K562 (cell line): ENCODE data around the gene ZFAND2B. TPM values are rescaled to one million over a fixed set of nuclear protein-coding genes. Genes with fewer than 3 reads are reported as not detected.

Experiments used
- DPF2 ChIP-seq: fragments of 450-650 bp; IDR thresholded peaks from 2 replicates; pipeline ENCODE4 v1.6.1; 2016
- ERF ChIP-seq: fragments of 450-650 bp; formaldehyde crosslinking; IDR thresholded peaks from 2 replicates; pipeline ENCODE4 v1.4.0; 2020; ENCODE audit warnings: mild to moderate bottlenecking, mixed read lengths
- EZH2 ChIP-seq: IDR thresholded peaks from 2 replicates; pipeline ENCODE4 v1.6.1; 2012; ENCODE audit warnings: low read depth, mild to moderate bottlenecking, inconsistent platforms, low read length, borderline replicate concordance
- GTF2E2 ChIP-seq: fragments of 200-800 bp; sonication (Bioruptor generic); IDR thresholded peaks from 2 replicates; pipeline ENCODE4 v1.6.1; 2016; ENCODE audit warnings: missing genetic modification characterization, missing compliant biosample characterization
- HCFC1 ChIP-seq: IDR thresholded peaks from 2 replicates; pipeline ENCODE4 v1.6.1; 2012; ENCODE audit warnings: low read depth, low read length, improper control_type of control experiment
- IRF2 ChIP-seq: sonication (generic); formaldehyde crosslinking; IDR thresholded peaks from 2 replicates; pipeline ENCODE4 v1.8.1; 2022; ENCODE audit warnings: mild to moderate bottlenecking, missing genetic modification reagents
- KAT8 ChIP-seq: fragments of 450-650 bp; IDR thresholded peaks from 2 replicates; pipeline ENCODE4 v1.6.1; 2016; ENCODE audit warnings: low read depth, mild to moderate bottlenecking
- MYBL2 ChIP-seq, 2 experiments: fragments of 450-650 bp in 1 of 2; sonication (generic) in 1 of 2; formaldehyde crosslinking in 1 of 2; IDR thresholded peaks; 2 replicates each; pipeline versions ENCODE4 v1.6.1 to v1.8.1; 2017 to 2022; ENCODE audit warnings: borderline replicate concordance in 1 of 2, inconsistent platforms in 1 of 2, low read depth in 1 of 2, mild to moderate bottlenecking in 1 of 2, missing genetic modification reagents in 1 of 2, moderate library complexity in 1 of 2
- MYNN ChIP-seq, 2 experiments: sonication (generic); formaldehyde crosslinking in 1 of 2; IDR thresholded peaks; 2 replicates each; pipeline versions ENCODE4 v1.5.0 to v1.6.1; 2016 to 2020; ENCODE audit warnings: antibody characterized with exemption in 1 of 2, missing genetic modification reagents in 1 of 2
- SMAD3 ChIP-seq: fragments of 450-650 bp; formaldehyde crosslinking; conservative IDR thresholded peaks from 2 replicates; pipeline ENCODE4 v1.4.0; 2020; ENCODE audit warnings: mild to moderate bottlenecking
- SPI1 ChIP-seq: IDR thresholded peaks from 2 replicates; pipeline ENCODE4 v1.6.1; 2011; ENCODE audit warnings: low read depth, low read length, control low read depth, borderline replicate concordance
- TAF9B ChIP-seq: fragments of 450-650 bp; IDR thresholded peaks from 2 replicates; pipeline ENCODE4 v1.6.1; 2018; ENCODE audit warnings: mild to moderate bottlenecking; ENCODE audit not compliant: partially characterized antibody
- TCF7L2 ChIP-seq: fragments of 150-350 bp; IDR thresholded peaks from 2 replicates; pipeline ENCODE4 v1.6.1; 2016; ENCODE audit warnings: low read depth, mild to moderate bottlenecking, low read length, moderate library complexity
- TFAM ChIP-seq: fragments of 250-450 bp; sonication (Bioruptor Pico); conservative IDR thresholded peaks from 2 replicates; pipeline ENCODE4 v1.5.0; 2021; ENCODE audit warnings: mild to moderate bottlenecking, moderate library complexity
- U2AF1 ChIP-seq: fragments of 200-400 bp; formaldehyde crosslinking; optimal IDR thresholded peaks from 2 replicates; pipeline ENCODE3; 2017; ENCODE audit warnings: mild to moderate bottlenecking, low read depth, low read length, moderate library complexity
- ZNF232 ChIP-seq: sonication (generic); formaldehyde crosslinking; IDR thresholded peaks from 2 replicates; pipeline ENCODE4 v1.8.0; 2022; ENCODE audit warnings: mild to moderate bottlenecking, missing genetic modification reagents
- ZNF384 ChIP-seq: IDR thresholded peaks from 2 replicates; pipeline ENCODE4 v1.6.1; 2012; ENCODE audit warnings: low read depth, low read length, improper control_type of control experiment
- ZNF584 ChIP-seq: fragments of 200-800 bp; sonication (Bioruptor generic); IDR thresholded peaks from 2 replicates; pipeline ENCODE4 v1.6.1; 2016; ENCODE audit warnings: low read depth, mild to moderate bottlenecking, missing genetic modification characterization, missing compliant biosample characterization
- ZNF586 ChIP-seq: fragments of 450-650 bp; formaldehyde crosslinking; conservative IDR thresholded peaks from 2 replicates; pipeline ENCODE4 v1.4.0; 2020; ENCODE audit warnings: mild to moderate bottlenecking, moderate library complexity
- polyA plus RNA-seq, 8 experiments: library from polyadenylated mRNA; depleted of rRNA in 4 of 8; stranded (reverse) in 5 of 8; unstranded in 3 of 8; fragments of >200 nt; fragmentation: Nextera tagmentation in 2 of 8; fragmentation: Illumina TruSeq in 1 of 8; extraction: Ambion mirVana in 2 of 8; extraction: Trizol in 1 of 8; gene quantifications; 2 replicates each; pipeline versions ENCODE4 v1.2.1 to v1.2.3, GENCODE V29; 2011 to 2014; ENCODE audit warnings: inconsistent platforms in 1 of 8, missing spikeins in 1 of 8
- total RNA-seq, 7 experiments: library from RNA; depleted of rRNA in 6 of 7; stranded (reverse); fragments of >200 nt in 6 of 7; fragmentation: Illumina TruSeq in 2 of 7; extraction: Trizol in 2 of 7; gene quantifications; 2 replicates each; pipeline versions ENCODE4 v1.2.1 to v1.2.3, GENCODE V29; 2011 to 2021; ENCODE audit warnings: low replicate concordance in 1 of 7
- TF ChIP-seq, protein P1 (sequence below): IDR thresholded peaks from 3 replicates; pipeline ENCODE4 v1.6.1; 2011; ENCODE audit warnings: borderline replicate concordance, mild to moderate bottlenecking, moderate library complexity; ENCODE audit not compliant: insufficient read length; ENCODE audit errors: extremely low read depth
- TF ChIP-seq, protein P2 (sequence below): fragments of 450-650 bp; formaldehyde crosslinking; IDR thresholded peaks from 2 replicates; pipeline ENCODE4 v1.4.0; 2020; ENCODE audit warnings: mild to moderate bottlenecking
- TF ChIP-seq, protein P3 (sequence below): fragments of 450-650 bp; IDR thresholded peaks from one replicate; pipeline ENCODE4 v1.6.1; 2018; ENCODE audit warnings: mild to moderate bottlenecking, moderate library complexity; ENCODE audit not compliant: partially characterized antibody

The ZFAND2B gene
- total and polyA plus RNA-seq, 9 of the 15 experiments (the other 6 are each of a cell fraction or from before 2014, with no cell fraction given), result 9.9 to 33.3 (median 26.1) TPM

DNA sequence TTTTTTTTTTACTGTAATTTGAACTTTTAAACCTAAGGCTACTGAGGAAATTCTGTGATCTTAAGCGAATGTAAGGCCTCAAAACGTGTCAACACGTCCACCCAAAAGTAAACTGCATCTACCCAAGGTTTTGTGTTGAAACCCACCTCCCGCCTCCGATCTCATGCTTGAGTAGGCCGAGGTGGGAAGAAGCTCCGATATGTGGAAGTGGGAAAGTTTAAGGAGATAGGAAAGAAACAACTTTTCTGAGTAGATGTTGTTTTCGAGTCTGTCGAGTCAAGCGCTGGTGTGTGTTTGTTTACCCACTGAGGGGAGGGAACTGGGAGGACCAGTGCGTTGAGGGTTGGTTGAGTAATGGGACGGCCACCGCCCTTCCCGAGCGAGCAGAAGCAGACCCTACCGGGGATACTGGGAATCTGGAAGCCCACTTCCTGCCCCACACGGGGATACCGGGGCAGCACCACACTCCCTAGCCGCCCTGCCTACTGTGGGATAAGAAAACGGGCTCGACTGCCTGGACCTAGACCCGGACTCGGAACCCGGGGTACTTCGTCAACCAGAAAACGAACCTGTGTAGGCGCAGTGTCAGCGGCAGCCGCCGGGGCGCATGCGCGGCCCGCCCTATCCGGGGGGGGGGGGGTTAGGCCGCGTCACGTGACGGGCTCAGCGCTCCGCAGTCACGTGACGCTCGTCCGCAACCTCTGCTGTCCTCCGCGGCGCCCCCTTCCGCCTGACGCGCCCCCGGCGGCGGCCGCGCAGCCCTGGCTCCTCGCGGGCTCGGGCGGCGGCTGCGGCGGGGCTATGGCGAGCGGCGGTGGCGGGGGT is 28.8 kb upstream of the ZFAND2B start, which contains the start of gene RETREG2 (continued):
- TF ChIP-seq U2AF1 (no peak), ZNF384 (no peak), SPI1 (peak; percentile 48; the same call in 1 of the 2 replicates), ZNF586 (CRISPR knock-in tag) (0 out of 2 replicates have a peak, but pooled peaks have one; percentile 33), MYNN (IDR thresholded peaks at IDR 0.05) (no peak), MYNN (CRISPR knock-in tag; IDR thresholded peaks at IDR 0.05) (no peak), ERF (CRISPR knock-in tag) (0 out of 2 replicates have a peak, but pooled peaks have one; percentile 33), TAF9B (peak; percentile 76), TCF7L2 (no peak), IRF2 (CRISPR knock-in tag) (no peak), HCFC1 (peak; percentile 41), SMAD3 (CRISPR knock-in tag) (0 out of 2 replicates have a peak, but pooled peaks have one; percentile 46), DPF2 (0 out of 2 replicates have a peak, but pooled peaks have one; percentile 59), KAT8 (no peak), EZH2 (no peak), ZNF232 (no peak), MYBL2 (IDR thresholded peaks at IDR 0.05; ENCODE audit: low read depth) (no peak), MYBL2 (CRISPR knock-in tag; IDR thresholded peaks at IDR 0.05; ENCODE audit: borderline replicate concordance) (no peak), TFAM (CRISPR knock-in tag) (no peak), GTF2E2 (tag) (peak; percentile 92), ZNF584 (CRISPR knock-in tag) (0 out of 2 replicates have a peak, but pooled peaks have one; percentile 51)
- TF ChIP-seq, protein P1, sequence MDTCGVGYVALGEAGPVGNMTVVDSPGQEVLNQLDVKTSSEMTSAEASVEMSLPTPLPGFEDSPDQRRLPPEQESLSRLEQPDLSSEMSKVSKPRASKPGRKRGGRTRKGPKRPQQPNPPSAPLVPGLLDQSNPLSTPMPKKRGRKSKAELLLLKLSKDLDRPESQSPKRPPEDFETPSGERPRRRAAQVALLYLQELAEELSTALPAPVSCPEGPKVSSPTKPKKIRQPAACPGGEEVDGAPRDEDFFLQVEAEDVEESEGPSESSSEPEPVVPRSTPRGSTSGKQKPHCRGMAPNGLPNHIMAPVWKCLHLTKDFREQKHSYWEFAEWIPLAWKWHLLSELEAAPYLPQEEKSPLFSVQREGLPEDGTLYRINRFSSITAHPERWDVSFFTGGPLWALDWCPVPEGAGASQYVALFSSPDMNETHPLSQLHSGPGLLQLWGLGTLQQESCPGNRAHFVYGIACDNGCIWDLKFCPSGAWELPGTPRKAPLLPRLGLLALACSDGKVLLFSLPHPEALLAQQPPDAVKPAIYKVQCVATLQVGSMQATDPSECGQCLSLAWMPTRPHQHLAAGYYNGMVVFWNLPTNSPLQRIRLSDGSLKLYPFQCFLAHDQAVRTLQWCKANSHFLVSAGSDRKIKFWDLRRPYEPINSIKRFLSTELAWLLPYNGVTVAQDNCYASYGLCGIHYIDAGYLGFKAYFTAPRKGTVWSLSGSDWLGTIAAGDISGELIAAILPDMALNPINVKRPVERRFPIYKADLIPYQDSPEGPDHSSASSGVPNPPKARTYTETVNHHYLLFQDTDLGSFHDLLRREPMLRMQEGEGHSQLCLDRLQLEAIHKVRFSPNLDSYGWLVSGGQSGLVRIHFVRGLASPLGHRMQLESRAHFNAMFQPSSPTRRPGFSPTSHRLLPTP, result no peak
- TF ChIP-seq, protein P2, sequence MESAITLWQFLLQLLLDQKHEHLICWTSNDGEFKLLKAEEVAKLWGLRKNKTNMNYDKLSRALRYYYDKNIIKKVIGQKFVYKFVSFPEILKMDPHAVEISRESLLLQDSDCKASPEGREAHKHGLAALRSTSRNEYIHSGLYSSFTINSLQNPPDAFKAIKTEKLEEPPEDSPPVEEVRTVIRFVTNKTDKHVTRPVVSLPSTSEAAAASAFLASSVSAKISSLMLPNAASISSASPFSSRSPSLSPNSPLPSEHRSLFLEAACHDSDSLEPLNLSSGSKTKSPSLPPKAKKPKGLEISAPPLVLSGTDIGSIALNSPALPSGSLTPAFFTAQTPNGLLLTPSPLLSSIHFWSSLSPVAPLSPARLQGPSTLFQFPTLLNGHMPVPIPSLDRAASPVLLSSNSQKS, result no peak
- TF ChIP-seq, protein P3, sequence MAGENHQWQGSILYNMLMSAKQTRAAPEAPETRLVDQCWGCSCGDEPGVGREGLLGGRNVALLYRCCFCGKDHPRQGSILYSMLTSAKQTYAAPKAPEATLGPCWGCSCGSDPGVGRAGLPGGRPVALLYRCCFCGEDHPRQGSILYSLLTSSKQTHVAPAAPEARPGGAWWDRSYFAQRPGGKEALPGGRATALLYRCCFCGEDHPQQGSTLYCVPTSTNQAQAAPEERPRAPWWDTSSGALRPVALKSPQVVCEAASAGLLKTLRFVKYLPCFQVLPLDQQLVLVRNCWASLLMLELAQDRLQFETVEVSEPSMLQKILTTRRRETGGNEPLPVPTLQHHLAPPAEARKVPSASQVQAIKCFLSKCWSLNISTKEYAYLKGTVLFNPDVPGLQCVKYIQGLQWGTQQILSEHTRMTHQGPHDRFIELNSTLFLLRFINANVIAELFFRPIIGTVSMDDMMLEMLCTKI, result no peak
